ENCODE data around the gene GATB.

DNA sequence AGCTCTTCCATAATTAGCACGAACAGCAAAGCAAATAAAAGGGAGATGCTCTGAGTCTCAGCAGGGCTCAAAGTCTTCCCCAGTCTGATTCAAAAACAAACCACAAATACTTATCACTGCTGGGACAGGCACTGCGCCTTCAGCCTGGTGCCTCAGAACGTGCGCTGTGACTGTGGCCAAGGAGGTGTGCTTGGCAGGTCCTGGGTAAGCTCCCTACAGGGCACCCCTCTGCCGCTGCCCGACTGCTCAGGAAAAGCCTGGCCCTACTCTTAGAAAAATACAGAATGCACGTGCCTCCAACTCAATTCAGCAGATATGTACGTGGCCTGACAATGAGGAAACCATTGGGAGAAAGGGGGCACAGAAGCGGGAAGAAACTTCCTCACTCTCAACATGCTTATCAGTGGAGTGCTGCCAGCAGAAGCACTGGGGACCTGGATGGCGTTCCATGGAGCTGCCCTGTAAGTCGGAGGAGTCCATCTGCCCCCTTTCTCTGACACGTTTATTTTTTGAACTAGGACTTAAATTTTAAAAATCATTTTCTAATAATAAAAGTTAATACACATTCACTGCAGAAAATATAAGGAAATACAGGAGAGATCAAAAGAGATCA lies 86.8 kb downstream of the GATB start:
- TF ChIP-seq, protein P1, sequence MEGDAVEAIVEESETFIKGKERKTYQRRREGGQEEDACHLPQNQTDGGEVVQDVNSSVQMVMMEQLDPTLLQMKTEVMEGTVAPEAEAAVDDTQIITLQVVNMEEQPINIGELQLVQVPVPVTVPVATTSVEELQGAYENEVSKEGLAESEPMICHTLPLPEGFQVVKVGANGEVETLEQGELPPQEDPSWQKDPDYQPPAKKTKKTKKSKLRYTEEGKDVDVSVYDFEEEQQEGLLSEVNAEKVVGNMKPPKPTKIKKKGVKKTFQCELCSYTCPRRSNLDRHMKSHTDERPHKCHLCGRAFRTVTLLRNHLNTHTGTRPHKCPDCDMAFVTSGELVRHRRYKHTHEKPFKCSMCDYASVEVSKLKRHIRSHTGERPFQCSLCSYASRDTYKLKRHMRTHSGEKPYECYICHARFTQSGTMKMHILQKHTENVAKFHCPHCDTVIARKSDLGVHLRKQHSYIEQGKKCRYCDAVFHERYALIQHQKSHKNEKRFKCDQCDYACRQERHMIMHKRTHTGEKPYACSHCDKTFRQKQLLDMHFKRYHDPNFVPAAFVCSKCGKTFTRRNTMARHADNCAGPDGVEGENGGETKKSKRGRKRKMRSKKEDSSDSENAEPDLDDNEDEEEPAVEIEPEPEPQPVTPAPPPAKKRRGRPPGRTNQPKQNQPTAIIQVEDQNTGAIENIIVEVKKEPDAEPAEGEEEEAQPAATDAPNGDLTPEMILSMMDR (optimal IDR thresholded peaks at IDR 0.05 in 1 of 3, IDR thresholded peaks at IDR 0.05 in 1 of 3, conservative IDR thresholded peaks at IDR 0.05 in 1 of 3; ENCODE audit: extremely low read depth in 1 of 3, insufficient read depth in 2 of 3, low read length in 3 of 3) = no peak
- TF ChIP-seq EZH2 (IDR thresholded peaks at IDR 0.05; ENCODE audit: low read length) = no peak

All from keratinocyte (primary cell).